SK-N-SH (cell line): ENCODE measurements around the gene SLC35E2B.

Experiments
- CTCF ChIP-seq: fragments of 200-600 bp; sonication (generic); IDR thresholded peaks from 2 replicates; pipeline ENCODE4 v1.6.1; 2017; ENCODE audit warnings: antibody characterized with exemption, mild to moderate bottlenecking, moderate library complexity
- EZH2phosphoT487 ChIP-seq: fragments of 200-600 bp; sonication (generic); IDR thresholded peaks from 2 replicates; pipeline ENCODE4 v1.6.1; 2017; ENCODE audit warnings: low read depth, mixed run types, mild to moderate bottlenecking, antibody characterized with exemption, moderate library complexity, borderline replicate concordance
- NRF1 ChIP-seq: IDR thresholded peaks from 2 replicates; pipeline ENCODE4 v1.6.1; 2012; ENCODE audit warnings: low read depth, mild to moderate bottlenecking, low read length
- PBX3 ChIP-seq: IDR thresholded peaks from 2 replicates; pipeline ENCODE4; 2012
- RCOR1 ChIP-seq: fragments of 150-350 bp; IDR thresholded peaks from 2 replicates; pipeline ENCODE4 v1.6.1; 2017; ENCODE audit warnings: antibody characterized with exemption, low read length
- REST ChIP-seq: IDR thresholded peaks from 2 replicates; pipeline ENCODE4 v1.6.1; 2012; ENCODE audit warnings: mild to moderate bottlenecking, low read depth, low read length, moderate library complexity
- TEAD4 ChIP-seq: IDR thresholded peaks from 2 replicates; pipeline ENCODE4 v1.4.0; 2012; ENCODE audit warnings: mild to moderate bottlenecking, borderline replicate concordance; ENCODE audit not compliant: insufficient read depth

- TF ChIP-seq REST (no peak), EZH2phosphoT487 (no peak), RCOR1 (no peak), CTCF (peak; percentile 35; the same call in 1 of the 2 replicates), PBX3 (no peak), TEAD4 (no peak), NRF1 (no peak)
These were observed 72.7 kb downstream of the SLC35E2B start for GRCh38 chr1:1619917-1620361.
